H1 (cell line): Measurements from ENCODE around the gene VTN. TPM values are rescaled to one million over a fixed set of nuclear protein-coding genes. Genes with fewer than 3 reads are reported as not detected.

ENCODE experiments used
- CTCF ChIA-PET: fragments of 300-600 bp; sonication (Branson Sonifier 250); formaldehyde crosslinking; loops from one replicate; lab custom pipeline; 2021; ENCODE audit not compliant: partially characterized antibody; lab: Charles Lee
- POLR2A ChIA-PET: fragments of 300-600 bp; sonication (Branson Sonifier 250); formaldehyde crosslinking; loops from one replicate; lab custom pipeline; 2021; ENCODE audit warnings: inconsistent platforms; ENCODE audit not compliant: partially characterized antibody; lab: Charles Lee
- DNase-seq, 2 experiments: peaks; one replicate each; pipeline versions ENCODE4 v3.0.0 to v3.0.0-alpha.2; 2010 to 2022; ENCODE audit warnings: low spot score in 2 of 2, low read depth in 1 of 2, mixed read lengths in 1 of 2
- FAIRE-seq: peaks from 2 replicates; lab custom pipeline; 2011; peaks lifted over from hg19 to GRCh38; lab: Jason Lieb, UNC
- H2AFZ ChIP-seq: 2 replicates; pipeline ENCODE4 v1.8.1; 2012; ENCODE audit warnings: low read length, inconsistent platforms
- H2AK5ac ChIP-seq: 2 replicates; pipeline ENCODE4 v1.6.1; 2013; ENCODE audit warnings: low read depth, low read length
- H2BK120ac ChIP-seq: replicated peaks from 2 replicates; pipeline ENCODE3; 2013; ENCODE audit warnings: low read depth, low read length, inconsistent platforms
- H2BK12ac ChIP-seq: 2 replicates; pipeline ENCODE4 v1.6.1; 2013; ENCODE audit warnings: low read depth, low read length
- H2BK15ac ChIP-seq: 2 replicates; pipeline ENCODE4 v1.6.1; 2013; ENCODE audit warnings: low read length
- H2BK20ac ChIP-seq: 2 replicates; pipeline ENCODE4 v1.6.1; 2013; ENCODE audit warnings: low read length
- H2BK5ac ChIP-seq: 2 replicates; pipeline ENCODE4 v1.6.1; 2013; ENCODE audit warnings: low read depth, low read length
- H3K14ac ChIP-seq: 2 replicates; pipeline ENCODE4 v1.6.1; 2013; ENCODE audit warnings: inconsistent platforms; ENCODE audit not compliant: insufficient read length
- H3K18ac ChIP-seq: 2 replicates; pipeline ENCODE4 v1.6.1; 2013; ENCODE audit warnings: low read length; ENCODE audit errors: extremely low read depth
- H3K23ac ChIP-seq: 2 replicates; pipeline ENCODE4 v1.6.1; 2013; ENCODE audit warnings: inconsistent platforms; ENCODE audit not compliant: insufficient read length
- H3K23me2 ChIP-seq: 2 replicates; pipeline ENCODE4 v1.6.1; 2013; ENCODE audit warnings: low read depth, low read length
- H3K27ac ChIP-seq: 2 replicates; pipeline ENCODE4 v1.6.1; 2011; ENCODE audit warnings: low read depth, low read length, inconsistent platforms
- H3K27me3 ChIP-seq, 4 experiments: replicated peaks in 1 of 4; 1 replicate in 1 of 4; 2 replicates in 3 of 4; pipeline versions ENCODE4 v1.6.1 to v1.8.1; 2011 to 2013; ENCODE audit warnings: low read length in 3 of 4, mild to moderate bottlenecking in 3 of 4, inconsistent platforms in 2 of 4, mixed read lengths in 2 of 4, moderate library complexity in 1 of 4; ENCODE audit not compliant: control insufficient read depth in 3 of 4, insufficient read depth in 3 of 4; ENCODE audit errors: extremely low read depth in 1 of 4
- H3K36me3 ChIP-seq, 4 experiments: 2 replicates each; pipeline versions ENCODE4 v1.6.1 to v1.8.1; 2011 to 2013; ENCODE audit warnings: mild to moderate bottlenecking in 4 of 4, low read length in 3 of 4, moderate library complexity in 2 of 4, control low read depth in 1 of 4, inconsistent platforms in 1 of 4; ENCODE audit not compliant: insufficient read depth in 4 of 4, control insufficient read depth in 2 of 4
- H3K4ac ChIP-seq: replicated peaks from 2 replicates; pipeline ENCODE3; 2013; ENCODE audit warnings: low read length, low read depth, mixed read lengths, inconsistent platforms; ENCODE audit not compliant: insufficient read length
- H3K4me1 ChIP-seq, 4 experiments: replicated peaks in 1 of 4; 1 replicate in 1 of 4; 2 replicates in 3 of 4; pipeline versions ENCODE4 v1.6.1 to v1.8.1; 2011 to 2013; ENCODE audit warnings: low read length in 3 of 4, inconsistent platforms in 2 of 4, mixed read lengths in 1 of 4; ENCODE audit not compliant: insufficient read depth in 4 of 4, control insufficient read depth in 3 of 4
- H3K4me2 ChIP-seq, 2 experiments: 2 replicates each; pipeline versions ENCODE4 v1.6.1 to v1.8.1; 2011 to 2013; ENCODE audit warnings: low read depth in 2 of 2, low read length in 2 of 2, control low read depth in 1 of 2, inconsistent platforms in 1 of 2, mild to moderate bottlenecking in 1 of 2; ENCODE audit not compliant: insufficient read depth in 1 of 2
- H3K4me3 ChIP-seq, 4 experiments: fragments of 200-600, 300-600 bp in 1 of 4; sonication (generic), shearing (Covaris generic), sonication (Bioruptor Twin) in 1 of 4; 2 replicates each; pipeline versions ENCODE4 v1.5.1 to v1.8.1; 2011 to 2016; ENCODE audit warnings: low read length in 4 of 4, low read depth in 3 of 4, control low read depth in 2 of 4, inconsistent platforms in 2 of 4, mild to moderate bottlenecking in 2 of 4, mixed read lengths in 1 of 4, moderate library complexity in 1 of 4; ENCODE audit not compliant: insufficient read depth in 2 of 4; ENCODE audit errors: extremely low read depth in 1 of 4
- H3K56ac ChIP-seq: replicated peaks from 2 replicates; pipeline ENCODE3; 2013; ENCODE audit warnings: low read depth, mild to moderate bottlenecking, mixed read lengths, low read length, inconsistent platforms; ENCODE audit not compliant: insufficient read length
- H3K79me1 ChIP-seq: 2 replicates; pipeline ENCODE4 v1.6.1; 2013; ENCODE audit warnings: low read depth, low read length, control low read depth
- H3K79me2 ChIP-seq, 2 experiments: 2 replicates each; pipeline versions ENCODE4 v1.6.1 to v1.8.1; 2012 to 2013; ENCODE audit warnings: low read length in 2 of 2, mild to moderate bottlenecking in 2 of 2, inconsistent platforms in 1 of 2; ENCODE audit not compliant: insufficient read depth in 2 of 2, control insufficient read depth in 1 of 2
- H3K9ac ChIP-seq, 4 experiments: replicated peaks in 1 of 4; 1 replicate in 1 of 4; 2 replicates in 3 of 4; pipeline versions ENCODE4 v1.6.1 to v1.8.1; 2011 to 2013; ENCODE audit warnings: low read depth in 3 of 4, low read length in 3 of 4, control low read depth in 2 of 4, mild to moderate bottlenecking in 2 of 4, moderate library complexity in 2 of 4, inconsistent platforms in 1 of 4; ENCODE audit errors: extremely low read depth in 1 of 4
- H3K9me3 ChIP-seq, 2 experiments: 2 replicates each; pipeline versions ENCODE4 v1.6.1 to v1.8.1; 2012 to 2013; ENCODE audit warnings: mild to moderate bottlenecking in 2 of 2, moderate library complexity in 2 of 2, control low read depth in 1 of 2, inconsistent platforms in 1 of 2, low read depth in 1 of 2, low read length in 1 of 2, mixed read lengths in 1 of 2; ENCODE audit not compliant: insufficient read depth in 2 of 2
- H4K20me1 ChIP-seq, 2 experiments: replicated peaks in 1 of 2; 2 replicates each; pipeline versions ENCODE3 to v1.8.1; 2011 to 2013; ENCODE audit warnings: inconsistent platforms in 2 of 2, low read length in 2 of 2, mild to moderate bottlenecking in 1 of 2; ENCODE audit not compliant: insufficient read depth in 2 of 2, control insufficient read depth in 1 of 2
- H4K5ac ChIP-seq: 2 replicates; pipeline ENCODE4 v1.6.1; 2013; ENCODE audit warnings: low read length, low read depth, mixed read lengths, inconsistent platforms; ENCODE audit not compliant: insufficient read length
- H4K8ac ChIP-seq: 2 replicates; pipeline ENCODE4 v1.8.0; 2013; ENCODE audit warnings: mild to moderate bottlenecking, moderate library complexity, low read length, inconsistent platforms; ENCODE audit not compliant: insufficient read depth; ENCODE audit errors: extremely low read depth
- H4K91ac ChIP-seq: replicated peaks from 2 replicates; pipeline ENCODE3; 2013; ENCODE audit warnings: low read length, mixed read lengths, inconsistent platforms; ENCODE audit not compliant: insufficient read length
- ATF3 ChIP-seq: IDR thresholded peaks from 2 replicates; pipeline ENCODE4 v1.6.1; 2011; ENCODE audit warnings: low read depth, mild to moderate bottlenecking, low read length; ENCODE audit not compliant: insufficient read depth
- FOSL1 ChIP-seq: IDR thresholded peaks from 2 replicates; pipeline ENCODE4 v1.6.1; 2011; ENCODE audit warnings: mild to moderate bottlenecking, low read depth, low read length, moderate library complexity; ENCODE audit not compliant: insufficient read depth
- SP1 ChIP-seq: IDR thresholded peaks from 2 replicates; pipeline ENCODE4 v1.6.1; 2011; ENCODE audit warnings: low read depth, low read length
- SP2 ChIP-seq: IDR thresholded peaks from 2 replicates; pipeline ENCODE4 v1.6.1; 2012; ENCODE audit warnings: mild to moderate bottlenecking, low read length, inconsistent platforms
- SP4 ChIP-seq: IDR thresholded peaks from 2 replicates; pipeline ENCODE4 v1.6.1; 2012; ENCODE audit warnings: low read length, inconsistent platforms
- TAF7 ChIP-seq: optimal IDR thresholded peaks from 2 replicates; pipeline ENCODE3; 2011; ENCODE audit warnings: low read depth, mild to moderate bottlenecking, inconsistent platforms, low read length, moderate library complexity, borderline replicate concordance
- WGBS, 2 experiments: shearing (Covaris generic) in 1 of 2; methylation state at CpG; one replicate each; pipeline versions ENCODE4 v1.1.6 to v1.1.7; 2013 to 2015; ENCODE audit warnings: low lambda C conversion rate in 2 of 2, mixed read lengths in 2 of 2, inconsistent platforms in 1 of 2, low coverage in 1 of 2, missing lambda C conversion rate in 1 of 2; ENCODE audit not compliant: insufficient replicate concordance in 2 of 2, insufficient coverage in 1 of 2, insufficient read length in 1 of 2; ENCODE audit errors: extremely low coverage in 1 of 2, missing lambda C conversion rate in 1 of 2; 5-methylcytosine and 5-hydroxymethylcytosine counted together
- polyA plus RNA-seq, 7 experiments: library from polyadenylated mRNA; depleted of rRNA in 3 of 7; stranded (reverse) in 5 of 7; unstranded in 2 of 7; fragments of >200 nt in 5 of 7; fragments of 200-250 nt in 2 of 7; gene quantifications; 1 replicate in 5 of 7; 2 replicates in 1 of 7; 4 replicates in 1 of 7; pipeline versions ENCODE4 v1.2.1 to v1.2.3, GENCODE V29; 2011 to 2013; ENCODE audit warnings: missing spikeins in 2 of 7, mixed read lengths in 2 of 7
- total RNA-seq: library from RNA; stranded (reverse); fragmentation: NEBNext Ultra II Directional; extraction: Animal tissue kit (Norgen Biotek cat#: 25700); gene quantifications from 2 replicates; pipeline ENCODE4 v1.2.1, GENCODE V29; 2021

The VTN gene
- total and polyA plus RNA-seq, 2 of the 8 experiments (the other 6 are each of a cell fraction or from before 2014, with no cell fraction given): 0.18 TPM; not detected in 1

- CTCF ChIA-PET: no interaction called here
- Histone ChIP-seq H2BK12ac (no peak overlapping the region), H2AK5ac (no peak overlapping the region), H4K91ac (no peak overlapping the region), H4K5ac (no peak overlapping the region), H3K9me3 (no peaks in the 10 kb centered on the region), H2AFZ (no peak overlapping the region), H3K23ac (no peak overlapping the region), H3K4me2 (no peak overlapping the region), H3K18ac (no peak overlapping the region), H3K36me3 (peaks cover 10 to 30% (median 21%) of the 10 kb centered on the region in 4 experiments), H2BK20ac (no peak overlapping the region), H4K8ac (no peak overlapping the region), H3K4me1 (peaks cover 0 to 3% (median 0%) of the 10 kb centered on the region in 4 experiments; a peak in 3 of 7 replicates), H3K23me2 (no peaks in the 10 kb centered on the region), H3K27ac (no peak overlapping the region), H2BK5ac (no peak overlapping the region), H3K27me3 (no peaks in the 10 kb centered on the region), H2BK120ac (no peak overlapping the region), H3K56ac (no peak overlapping the region), H3K9ac (no peak overlapping the region), H3K4ac (no peak overlapping the region), H3K14ac (no peak overlapping the region), H4K20me1 (peaks cover 9 to 12% of the 10 kb centered on the region in 2 experiments), H3K4me3 (no peak overlapping the region), H3K79me1 (peaks cover 5% of the 10 kb centered on the region), H3K79me2 (peaks cover 0 to 1% of the 10 kb centered on the region in 2 experiments; a peak in 2 of 4 replicates), H2BK15ac (no peak overlapping the region)
- DNase-seq (no peak), FAIRE-seq (no peak)
- POLR2A ChIA-PET: interaction anchor here (1.9 to 9.7 kb wide), 2 partner anchors 11 to 14 kb away, joined by 4 to 92 read pairs; partner anchors contain the start of gene POLDIP2
- TF ChIP-seq FOSL1 (no peak), SP4 (no peak), ATF3 (no peak), TAF7 (no peak), SP2 (no peak), SP1 (no peak)
- 95% methylated on average over 14 of the region's 14 CpGs; no CpG with 5 or more reads in 1 of the 2 experiments for WGBS, 2 experiments
Measured at GRCh38 chr17:28342313-28342712, 27.8 kb downstream of the VTN start.
